H1 (cell line): ENCODE data around the gene CDKN2A. TPM values are rescaled to one million over a fixed set of nuclear protein-coding genes. Genes with fewer than 3 reads are reported as not detected.

Source experiments
- BCL11A ChIP-seq, 2 experiments: IDR thresholded peaks; one replicate each; pipeline ENCODE4 v1.6.1; 2011; ENCODE audit warnings: low read depth in 2 of 2, low read length in 2 of 2, mild to moderate bottlenecking in 2 of 2
- BRCA1 ChIP-seq: IDR thresholded peaks from 2 replicates; pipeline ENCODE4 v1.6.1; 2012; ENCODE audit warnings: low read depth, low read length, improper control_type of control experiment
- CEBPB ChIP-seq: IDR thresholded peaks from 2 replicates; pipeline ENCODE4 v1.6.1; 2012; ENCODE audit warnings: low read depth, low read length
- CHD2 ChIP-seq: IDR thresholded peaks from 2 replicates; pipeline ENCODE4 v1.6.1; 2012; ENCODE audit warnings: low read length, improper control_type of control experiment
- CTBP2 ChIP-seq: IDR thresholded peaks from 2 replicates; pipeline ENCODE4 v1.7.0; 2011; ENCODE audit warnings: borderline replicate concordance, mild to moderate bottlenecking, moderate library complexity, mixed read lengths, low read length; ENCODE audit not compliant: insufficient read depth, insufficient read length
- GABPA ChIP-seq: IDR thresholded peaks from 2 replicates; pipeline ENCODE4 v1.6.1; 2011; ENCODE audit warnings: mild to moderate bottlenecking, low read length, moderate library complexity, borderline replicate concordance; ENCODE audit not compliant: insufficient read depth
- NRF1 ChIP-seq: IDR thresholded peaks from 2 replicates; pipeline ENCODE4 v1.6.1; 2011; ENCODE audit warnings: mild to moderate bottlenecking, low read depth, low read length, improper control_type of control experiment
- POLR2AphosphoS5 ChIP-seq: IDR thresholded peaks from 2 replicates; pipeline ENCODE4 v1.6.1; 2011; ENCODE audit warnings: low read depth, low read length
- RXRA ChIP-seq: IDR thresholded peaks from 2 replicates; pipeline ENCODE4 v1.6.1; 2011; ENCODE audit warnings: low read depth, mild to moderate bottlenecking, low read length, moderate library complexity; ENCODE audit not compliant: insufficient read depth
- SP4 ChIP-seq: IDR thresholded peaks from 2 replicates; pipeline ENCODE4 v1.6.1; 2012; ENCODE audit warnings: low read length, inconsistent platforms
- polyA plus RNA-seq, 7 experiments: library from polyadenylated mRNA; depleted of rRNA in 3 of 7; stranded (reverse) in 5 of 7; unstranded in 2 of 7; fragments of >200 nt in 5 of 7; fragments of 200-250 nt in 2 of 7; gene quantifications; 1 replicate in 5 of 7; 2 replicates in 1 of 7; 4 replicates in 1 of 7; pipeline versions ENCODE4 v1.2.1 to v1.2.3, GENCODE V29; 2011 to 2013; ENCODE audit warnings: missing spikeins in 2 of 7, mixed read lengths in 2 of 7
- total RNA-seq: library from RNA; stranded (reverse); fragmentation: NEBNext Ultra II Directional; extraction: Animal tissue kit (Norgen Biotek cat#: 25700); gene quantifications from 2 replicates; pipeline ENCODE4 v1.2.1, GENCODE V29; 2021
- TF ChIP-seq, protein P1 (sequence below): fragments of 300-600 bp; sonication (generic); IDR thresholded peaks from 2 replicates; pipeline ENCODE4 v1.7.1; 2012; ENCODE audit warnings: low read length, moderate library complexity, mild to moderate bottlenecking, inconsistent platforms; ENCODE audit not compliant: insufficient replicate concordance
- TF ChIP-seq, protein P2 (sequence below): IDR thresholded peaks from 2 replicates; pipeline ENCODE4 v1.6.1; 2011; ENCODE audit warnings: low read depth, mild to moderate bottlenecking, low read length; ENCODE audit not compliant: insufficient read depth

The CDKN2A gene
- total and polyA plus RNA-seq, 2 of the 8 experiments (the other 6 are each of a cell fraction or from before 2014, with no cell fraction given) = 0.51 to 0.73 TPM

DNA sequence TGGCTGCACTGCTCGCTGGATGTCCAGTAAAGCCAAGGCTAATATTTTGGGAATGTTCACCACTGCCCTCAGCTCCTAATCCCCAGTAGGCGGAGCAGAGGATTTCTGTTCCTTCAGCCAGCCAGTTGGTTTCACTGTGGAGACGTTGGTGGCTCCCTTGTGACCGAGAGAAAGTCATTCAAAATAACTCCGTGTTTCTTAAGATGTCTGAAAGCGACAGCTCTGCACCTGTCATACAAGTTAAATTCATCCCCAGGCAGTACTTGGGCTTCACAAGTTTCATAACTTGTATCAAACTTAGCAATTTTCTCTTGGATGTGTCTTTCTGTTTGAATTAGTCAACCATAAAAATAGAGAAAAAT lies 15.3 kb upstream of the CDKN2A start (continued):
- TF ChIP-seq, protein P1, sequence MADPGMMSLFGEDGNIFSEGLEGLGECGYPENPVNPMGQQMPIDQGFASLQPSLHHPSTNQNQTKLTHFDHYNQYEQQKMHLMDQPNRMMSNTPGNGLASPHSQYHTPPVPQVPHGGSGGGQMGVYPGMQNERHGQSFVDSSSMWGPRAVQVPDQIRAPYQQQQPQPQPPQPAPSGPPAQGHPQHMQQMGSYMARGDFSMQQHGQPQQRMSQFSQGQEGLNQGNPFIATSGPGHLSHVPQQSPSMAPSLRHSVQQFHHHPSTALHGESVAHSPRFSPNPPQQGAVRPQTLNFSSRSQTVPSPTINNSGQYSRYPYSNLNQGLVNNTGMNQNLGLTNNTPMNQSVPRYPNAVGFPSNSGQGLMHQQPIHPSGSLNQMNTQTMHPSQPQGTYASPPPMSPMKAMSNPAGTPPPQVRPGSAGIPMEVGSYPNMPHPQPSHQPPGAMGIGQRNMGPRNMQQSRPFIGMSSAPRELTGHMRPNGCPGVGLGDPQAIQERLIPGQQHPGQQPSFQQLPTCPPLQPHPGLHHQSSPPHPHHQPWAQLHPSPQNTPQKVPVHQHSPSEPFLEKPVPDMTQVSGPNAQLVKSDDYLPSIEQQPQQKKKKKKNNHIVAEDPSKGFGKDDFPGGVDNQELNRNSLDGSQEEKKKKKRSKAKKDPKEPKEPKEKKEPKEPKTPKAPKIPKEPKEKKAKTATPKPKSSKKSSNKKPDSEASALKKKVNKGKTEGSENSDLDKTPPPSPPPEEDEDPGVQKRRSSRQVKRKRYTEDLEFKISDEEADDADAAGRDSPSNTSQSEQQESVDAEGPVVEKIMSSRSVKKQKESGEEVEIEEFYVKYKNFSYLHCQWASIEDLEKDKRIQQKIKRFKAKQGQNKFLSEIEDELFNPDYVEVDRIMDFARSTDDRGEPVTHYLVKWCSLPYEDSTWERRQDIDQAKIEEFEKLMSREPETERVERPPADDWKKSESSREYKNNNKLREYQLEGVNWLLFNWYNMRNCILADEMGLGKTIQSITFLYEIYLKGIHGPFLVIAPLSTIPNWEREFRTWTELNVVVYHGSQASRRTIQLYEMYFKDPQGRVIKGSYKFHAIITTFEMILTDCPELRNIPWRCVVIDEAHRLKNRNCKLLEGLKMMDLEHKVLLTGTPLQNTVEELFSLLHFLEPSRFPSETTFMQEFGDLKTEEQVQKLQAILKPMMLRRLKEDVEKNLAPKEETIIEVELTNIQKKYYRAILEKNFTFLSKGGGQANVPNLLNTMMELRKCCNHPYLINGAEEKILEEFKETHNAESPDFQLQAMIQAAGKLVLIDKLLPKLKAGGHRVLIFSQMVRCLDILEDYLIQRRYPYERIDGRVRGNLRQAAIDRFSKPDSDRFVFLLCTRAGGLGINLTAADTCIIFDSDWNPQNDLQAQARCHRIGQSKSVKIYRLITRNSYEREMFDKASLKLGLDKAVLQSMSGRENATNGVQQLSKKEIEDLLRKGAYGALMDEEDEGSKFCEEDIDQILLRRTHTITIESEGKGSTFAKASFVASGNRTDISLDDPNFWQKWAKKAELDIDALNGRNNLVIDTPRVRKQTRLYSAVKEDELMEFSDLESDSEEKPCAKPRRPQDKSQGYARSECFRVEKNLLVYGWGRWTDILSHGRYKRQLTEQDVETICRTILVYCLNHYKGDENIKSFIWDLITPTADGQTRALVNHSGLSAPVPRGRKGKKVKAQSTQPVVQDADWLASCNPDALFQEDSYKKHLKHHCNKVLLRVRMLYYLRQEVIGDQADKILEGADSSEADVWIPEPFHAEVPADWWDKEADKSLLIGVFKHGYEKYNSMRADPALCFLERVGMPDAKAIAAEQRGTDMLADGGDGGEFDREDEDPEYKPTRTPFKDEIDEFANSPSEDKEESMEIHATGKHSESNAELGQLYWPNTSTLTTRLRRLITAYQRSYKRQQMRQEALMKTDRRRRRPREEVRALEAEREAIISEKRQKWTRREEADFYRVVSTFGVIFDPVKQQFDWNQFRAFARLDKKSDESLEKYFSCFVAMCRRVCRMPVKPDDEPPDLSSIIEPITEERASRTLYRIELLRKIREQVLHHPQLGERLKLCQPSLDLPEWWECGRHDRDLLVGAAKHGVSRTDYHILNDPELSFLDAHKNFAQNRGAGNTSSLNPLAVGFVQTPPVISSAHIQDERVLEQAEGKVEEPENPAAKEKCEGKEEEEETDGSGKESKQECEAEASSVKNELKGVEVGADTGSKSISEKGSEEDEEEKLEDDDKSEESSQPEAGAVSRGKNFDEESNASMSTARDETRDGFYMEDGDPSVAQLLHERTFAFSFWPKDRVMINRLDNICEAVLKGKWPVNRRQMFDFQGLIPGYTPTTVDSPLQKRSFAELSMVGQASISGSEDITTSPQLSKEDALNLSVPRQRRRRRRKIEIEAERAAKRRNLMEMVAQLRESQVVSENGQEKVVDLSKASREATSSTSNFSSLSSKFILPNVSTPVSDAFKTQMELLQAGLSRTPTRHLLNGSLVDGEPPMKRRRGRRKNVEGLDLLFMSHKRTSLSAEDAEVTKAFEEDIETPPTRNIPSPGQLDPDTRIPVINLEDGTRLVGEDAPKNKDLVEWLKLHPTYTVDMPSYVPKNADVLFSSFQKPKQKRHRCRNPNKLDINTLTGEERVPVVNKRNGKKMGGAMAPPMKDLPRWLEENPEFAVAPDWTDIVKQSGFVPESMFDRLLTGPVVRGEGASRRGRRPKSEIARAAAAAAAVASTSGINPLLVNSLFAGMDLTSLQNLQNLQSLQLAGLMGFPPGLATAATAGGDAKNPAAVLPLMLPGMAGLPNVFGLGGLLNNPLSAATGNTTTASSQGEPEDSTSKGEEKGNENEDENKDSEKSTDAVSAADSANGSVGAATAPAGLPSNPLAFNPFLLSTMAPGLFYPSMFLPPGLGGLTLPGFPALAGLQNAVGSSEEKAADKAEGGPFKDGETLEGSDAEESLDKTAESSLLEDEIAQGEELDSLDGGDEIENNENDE = no peak
- TF ChIP-seq NRF1 = no peak
- TF ChIP-seq, protein P2, sequence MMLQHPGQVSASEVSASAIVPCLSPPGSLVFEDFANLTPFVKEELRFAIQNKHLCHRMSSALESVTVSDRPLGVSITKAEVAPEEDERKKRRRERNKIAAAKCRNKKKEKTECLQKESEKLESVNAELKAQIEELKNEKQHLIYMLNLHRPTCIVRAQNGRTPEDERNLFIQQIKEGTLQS = no peak
- TF ChIP-seq CHD2 = no peak
- no peak for TF ChIP-seq GABPA
- no peak for TF ChIP-seq BRCA1
- no peak for TF ChIP-seq SP4
- no peak for TF ChIP-seq CTBP2
- no peak for TF ChIP-seq POLR2AphosphoS5
- no peak for TF ChIP-seq CEBPB
- no peak for TF ChIP-seq RXRA
- no peak for TF ChIP-seq BCL11A (IDR thresholded peaks at IDR 0.05; ENCODE audit: low read depth in 2 of 2, low read length in 2 of 2)
